Measurements from ENCODE around the gene NTM.

NTM gene

GRCh38 chr11:131373756-131374155, 3.3 kb downstream of the NTM start:
- no peak overlapping the region for H3K4me3 ChIP-seq (ENCODE audit: low read depth in 1 of 2, low read length in 2 of 2)
- no peaks in the 10 kb centered on the region for H3K36me3 ChIP-seq (ENCODE audit: insufficient read depth, low read length)
- peaks cover 4% of the 10 kb centered on the region for H3K4me1 ChIP-seq (ENCODE audit: insufficient read depth, low read length)
- H3K27ac ChIP-seq (ENCODE audit: low read depth, low read length) = no peak overlapping the region
- H3K9me3 ChIP-seq (ENCODE audit: low read length) = no peaks in the 10 kb centered on the region
- no peaks in the 10 kb centered on the region for H3K27me3 ChIP-seq (ENCODE audit: control insufficient read depth in 1 of 2, insufficient read depth in 2 of 2, low read length in 2 of 2)
- no peak overlapping the region for H3K9ac ChIP-seq (ENCODE audit: low read length)

GRCh38 chr11:131375421-131375820, 5.0 kb downstream of the NTM start:
- Histone ChIP-seq H3K27me3 (ENCODE audit: control insufficient read depth in 1 of 2, insufficient read depth in 2 of 2, low read length in 2 of 2) (no peaks in the 10 kb centered on the region), H3K36me3 (ENCODE audit: insufficient read depth, low read length) (no peaks in the 10 kb centered on the region), H3K9ac (ENCODE audit: low read length) (no peak overlapping the region), H3K27ac (ENCODE audit: low read depth, low read length) (no peak overlapping the region), H3K4me1 (ENCODE audit: insufficient read depth, low read length) (peaks cover 4% of the 10 kb centered on the region), H3K4me3 (ENCODE audit: low read depth in 1 of 2, low read length in 2 of 2) (no peak overlapping the region), H3K9me3 (ENCODE audit: low read length) (no peaks in the 10 kb centered on the region)

GRCh38 chr11:131375915-131376314, 5.5 kb downstream of the NTM start:
- no peak overlapping the region for H3K9ac ChIP-seq (ENCODE audit: low read length)

GRCh38 chr11:131378931-131379330, 8.5 kb downstream of the NTM start:
- H3K27ac ChIP-seq (ENCODE audit: low read depth, low read length) = no peak overlapping the region
- H3K36me3 ChIP-seq (ENCODE audit: insufficient read depth, low read length) = no peaks in the 10 kb centered on the region
- no peaks in the 10 kb centered on the region for H3K9me3 ChIP-seq (ENCODE audit: low read length)
- no peak overlapping the region for H3K9ac ChIP-seq (ENCODE audit: low read length)
- no peaks in the 10 kb centered on the region for H3K4me1 ChIP-seq (ENCODE audit: insufficient read depth, low read length)
- H3K4me3 ChIP-seq (ENCODE audit: low read depth in 1 of 2, low read length in 2 of 2) = no peak overlapping the region
- H3K27me3 ChIP-seq (ENCODE audit: control insufficient read depth in 1 of 2, insufficient read depth in 2 of 2, low read length in 2 of 2) = no peaks in the 10 kb centered on the region

More at GRCh38 chr11:131375915-131376314, 5.5 kb downstream of the NTM start:
- Histone ChIP-seq H3K9me3 (ENCODE audit: low read length) (no peaks in the 10 kb centered on the region), H3K36me3 (ENCODE audit: insufficient read depth, low read length) (no peaks in the 10 kb centered on the region), H3K4me3 (ENCODE audit: low read depth in 1 of 2, low read length in 2 of 2) (no peak overlapping the region), H3K27me3 (ENCODE audit: control insufficient read depth in 1 of 2, insufficient read depth in 2 of 2, low read length in 2 of 2) (no peaks in the 10 kb centered on the region), H3K4me1 (ENCODE audit: insufficient read depth, low read length) (peaks cover 4% of the 10 kb centered on the region), H3K27ac (ENCODE audit: low read depth, low read length) (no peak overlapping the region)

DNA sequence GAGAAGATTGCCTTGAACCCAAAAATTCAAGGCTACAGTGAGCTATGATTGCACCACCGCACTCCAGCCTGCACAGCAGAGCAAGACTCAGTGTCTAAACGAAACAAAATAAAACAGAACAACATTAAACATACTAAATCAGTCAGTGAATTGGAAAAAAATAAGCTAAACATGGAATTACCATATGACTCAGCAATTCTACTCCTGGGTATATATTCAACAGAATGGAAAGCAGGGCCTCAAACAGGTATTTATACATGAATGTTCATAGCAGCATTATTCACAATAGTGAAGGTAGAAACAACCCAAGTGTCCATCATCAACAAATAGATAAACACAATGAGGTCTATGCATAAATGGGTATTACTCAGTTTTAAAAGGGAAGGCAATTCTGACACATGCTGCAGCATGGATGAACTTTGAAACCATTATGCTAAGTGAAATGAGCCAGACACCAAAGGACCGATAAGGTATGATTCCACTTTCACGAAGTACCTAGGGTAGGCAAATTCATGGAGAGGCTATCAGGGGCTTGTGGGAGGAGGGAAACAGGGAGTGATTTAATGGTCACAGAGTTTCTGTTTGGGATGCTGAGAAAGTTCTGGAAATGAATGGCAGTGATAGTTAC, 15.5 kb downstream of the NTM start:
- H3K4me1 ChIP-seq (ENCODE audit: insufficient read depth, low read length) = no peaks in the 10 kb centered on the region
- H3K36me3 ChIP-seq (ENCODE audit: insufficient read depth, low read length) = no peaks in the 10 kb centered on the region
- H3K27ac ChIP-seq (ENCODE audit: low read depth, low read length) = no peak overlapping the region
- H3K9ac ChIP-seq (ENCODE audit: low read length) = no peak overlapping the region
- no peaks in the 10 kb centered on the region for H3K9me3 ChIP-seq (ENCODE audit: low read length)
- H3K27me3 ChIP-seq (ENCODE audit: control insufficient read depth in 1 of 2, insufficient read depth in 2 of 2, low read length in 2 of 2) = no peaks in the 10 kb centered on the region
- H3K4me3 ChIP-seq (ENCODE audit: low read depth in 1 of 2, low read length in 2 of 2) = no peak overlapping the region

GRCh38 chr11:131386408-131386807, 16.0 kb downstream of the NTM start:
- Histone ChIP-seq H3K27me3 (ENCODE audit: control insufficient read depth in 1 of 2, insufficient read depth in 2 of 2, low read length in 2 of 2) (no peaks in the 10 kb centered on the region), H3K27ac (ENCODE audit: low read depth, low read length) (no peak overlapping the region), H3K4me1 (ENCODE audit: insufficient read depth, low read length) (no peaks in the 10 kb centered on the region), H3K9ac (ENCODE audit: low read length) (no peak overlapping the region), H3K9me3 (ENCODE audit: low read length) (no peaks in the 10 kb centered on the region), H3K36me3 (ENCODE audit: insufficient read depth, low read length) (no peaks in the 10 kb centered on the region), H3K4me3 (ENCODE audit: low read depth in 1 of 2, low read length in 2 of 2) (no peak overlapping the region)

- no peaks in the 10 kb centered on the region for H3K36me3 ChIP-seq (ENCODE audit: insufficient read depth, low read length)
- no peaks in the 10 kb centered on the region for H3K4me1 ChIP-seq (ENCODE audit: insufficient read depth, low read length)
- no peaks in the 10 kb centered on the region for H3K9me3 ChIP-seq (ENCODE audit: low read length)
- no peak overlapping the region for H3K4me3 ChIP-seq (ENCODE audit: low read depth in 1 of 2, low read length in 2 of 2)
- no peaks in the 10 kb centered on the region for H3K27me3 ChIP-seq (ENCODE audit: control insufficient read depth in 1 of 2, insufficient read depth in 2 of 2, low read length in 2 of 2)
- no peak overlapping the region for H3K27ac ChIP-seq (ENCODE audit: low read depth, low read length)
- no peak overlapping the region for H3K9ac ChIP-seq (ENCODE audit: low read length)
These were observed 17.6 kb downstream of the NTM start for GRCh38 chr11:131388030-131388429.

DNA sequence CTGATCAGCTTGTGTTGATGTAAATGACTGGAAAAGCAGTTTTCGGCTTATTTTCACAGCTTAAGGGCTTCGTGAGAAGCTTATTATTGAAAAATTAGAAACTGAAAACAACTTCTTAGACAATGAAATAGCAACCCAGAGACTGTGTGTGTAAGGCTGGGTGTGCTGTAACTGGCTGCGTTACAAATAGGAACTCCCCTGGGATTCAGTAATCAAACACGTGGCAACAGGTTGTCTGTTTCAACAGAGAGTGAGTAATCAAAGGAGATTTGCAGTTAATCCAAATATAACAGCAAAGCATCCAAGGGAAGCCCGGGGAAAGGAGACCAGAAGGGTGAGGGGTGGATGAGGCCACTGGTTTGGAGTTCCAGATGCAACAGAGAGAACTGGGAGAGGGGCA, 19.2 kb downstream of the NTM start:
- H3K4me3 ChIP-seq (ENCODE audit: low read depth in 1 of 2, low read length in 2 of 2) = no peak overlapping the region
- H3K4me1 ChIP-seq (ENCODE audit: insufficient read depth, low read length) = no peaks in the 10 kb centered on the region
- no peaks in the 10 kb centered on the region for H3K9me3 ChIP-seq (ENCODE audit: low read length)
- H3K27ac ChIP-seq (ENCODE audit: low read depth, low read length) = no peak overlapping the region
- no peaks in the 10 kb centered on the region for H3K36me3 ChIP-seq (ENCODE audit: insufficient read depth, low read length)
- no peak overlapping the region for H3K9ac ChIP-seq (ENCODE audit: low read length)
- no peaks in the 10 kb centered on the region for H3K27me3 ChIP-seq (ENCODE audit: control insufficient read depth in 1 of 2, insufficient read depth in 2 of 2, low read length in 2 of 2)

DNA sequence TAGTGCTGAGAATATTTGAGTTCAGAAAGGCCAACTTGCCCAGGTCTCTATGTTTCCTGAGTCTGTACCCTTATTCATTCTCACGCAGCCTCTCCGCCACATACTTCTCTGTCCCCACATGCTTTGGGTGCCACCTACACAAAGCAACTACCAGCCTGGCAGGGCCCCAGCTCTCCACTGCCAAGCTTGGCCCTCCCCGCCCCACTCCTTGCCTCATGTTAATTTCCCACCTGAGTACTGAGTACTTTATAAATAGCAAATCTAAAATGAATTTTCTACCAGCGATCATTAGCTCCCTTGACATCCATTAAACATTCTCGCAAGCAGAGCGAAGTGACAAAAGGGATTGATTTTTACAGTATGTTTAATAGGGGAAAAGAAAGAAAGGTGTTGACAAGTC, 20.8 kb downstream of the NTM start:
- Histone ChIP-seq H3K36me3 (ENCODE audit: insufficient read depth, low read length) (no peaks in the 10 kb centered on the region), H3K4me1 (ENCODE audit: insufficient read depth, low read length) (no peaks in the 10 kb centered on the region), H3K9ac (ENCODE audit: low read length) (no peak overlapping the region), H3K27ac (ENCODE audit: low read depth, low read length) (no peak overlapping the region), H3K9me3 (ENCODE audit: low read length) (no peaks in the 10 kb centered on the region), H3K4me3 (ENCODE audit: low read depth in 1 of 2, low read length in 2 of 2) (no peak overlapping the region), H3K27me3 (ENCODE audit: control insufficient read depth in 1 of 2, insufficient read depth in 2 of 2, low read length in 2 of 2) (no peaks in the 10 kb centered on the region)

GRCh38 chr11:131392528-131393255, 22.3 kb downstream of the NTM start:
- Histone ChIP-seq H3K4me1 (ENCODE audit: insufficient read depth, low read length) (no peaks in the 10 kb centered on the region), H3K4me3 (ENCODE audit: low read depth in 1 of 2, low read length in 2 of 2) (no peak overlapping the region), H3K27ac (ENCODE audit: low read depth, low read length) (no peak overlapping the region), H3K9me3 (ENCODE audit: low read length) (no peaks in the 10 kb centered on the region), H3K9ac (ENCODE audit: low read length) (no peak overlapping the region), H3K36me3 (ENCODE audit: insufficient read depth, low read length) (no peaks in the 10 kb centered on the region), H3K27me3 (ENCODE audit: control insufficient read depth in 1 of 2, insufficient read depth in 2 of 2, low read length in 2 of 2) (no peaks in the 10 kb centered on the region)

DNA sequence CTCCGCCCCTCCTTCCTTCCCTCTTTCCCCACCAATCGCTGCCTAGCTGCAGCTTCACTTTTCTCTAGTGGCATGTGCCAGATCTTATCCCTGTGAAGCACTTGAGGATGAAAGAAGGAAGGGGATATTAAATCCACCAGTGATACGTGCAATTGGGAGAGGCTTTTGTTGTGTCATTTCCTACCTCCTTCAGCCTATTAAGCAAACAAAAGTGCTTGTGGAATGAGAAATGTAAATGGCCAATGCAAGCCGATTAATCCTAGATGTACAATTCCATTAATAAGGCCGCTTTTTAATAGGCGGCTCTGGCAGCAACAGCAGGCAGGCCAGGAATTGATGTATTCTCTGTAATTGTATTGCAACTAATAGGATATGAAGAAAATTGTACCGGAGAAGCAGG, 23.3 kb downstream of the NTM start:
- no peaks in the 10 kb centered on the region for H3K27me3 ChIP-seq (ENCODE audit: control insufficient read depth in 1 of 2, insufficient read depth in 2 of 2, low read length in 2 of 2)
- H3K4me1 ChIP-seq (ENCODE audit: insufficient read depth, low read length) = no peaks in the 10 kb centered on the region
- H3K36me3 ChIP-seq (ENCODE audit: insufficient read depth, low read length) = no peaks in the 10 kb centered on the region
- no peak overlapping the region for H3K9ac ChIP-seq (ENCODE audit: low read length)
- H3K4me3 ChIP-seq (ENCODE audit: low read depth in 1 of 2, low read length in 2 of 2) = no peak overlapping the region
- H3K27ac ChIP-seq (ENCODE audit: low read depth, low read length) = no peak overlapping the region
- no peaks in the 10 kb centered on the region for H3K9me3 ChIP-seq (ENCODE audit: low read length)

DNA sequence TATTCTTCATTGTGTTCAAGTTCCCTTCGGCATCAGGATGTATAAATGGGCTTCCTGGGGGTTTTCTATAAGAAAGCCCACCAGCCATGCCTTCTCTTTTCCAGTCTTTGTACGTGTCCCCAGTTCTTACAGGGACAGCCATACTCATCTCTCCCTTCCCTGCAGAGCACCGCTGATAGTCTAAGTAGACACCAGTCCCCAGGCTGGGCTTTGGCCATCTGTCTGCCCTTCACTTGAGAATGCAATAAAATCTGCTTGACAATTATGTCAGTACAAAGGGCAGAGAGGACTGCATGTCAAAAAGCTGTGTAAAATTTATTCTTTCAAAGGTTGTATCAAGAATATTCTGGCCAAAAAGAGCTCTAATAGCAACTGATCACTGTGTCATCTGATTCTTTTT, 27.3 kb downstream of the NTM start:
- Histone ChIP-seq H3K4me3 (ENCODE audit: low read depth in 1 of 2, low read length in 2 of 2) (no peak overlapping the region), H3K4me1 (ENCODE audit: insufficient read depth, low read length) (no peaks in the 10 kb centered on the region), H3K9me3 (ENCODE audit: low read length) (no peaks in the 10 kb centered on the region), H3K27ac (ENCODE audit: low read depth, low read length) (no peak overlapping the region), H3K27me3 (ENCODE audit: control insufficient read depth in 1 of 2, insufficient read depth in 2 of 2, low read length in 2 of 2) (no peaks in the 10 kb centered on the region), H3K36me3 (ENCODE audit: insufficient read depth, low read length) (no peaks in the 10 kb centered on the region), H3K9ac (ENCODE audit: low read length) (no peak overlapping the region)
